ENCODE data around the gene SUB1. TPM values are rescaled to one million over a fixed set of nuclear protein-coding genes. Genes with fewer than 3 reads are reported as not detected.
"Not testable (repeated sequence)": the region's sequence is repeated elsewhere in the genome, so short reads cannot be mapped to it uniquely, and the experiment has no call there.

The SUB1 gene
- 100 to 1,000 TPM; 263 to 326 (median 289) TPM for polyA plus RNA-seq (ENCODE audit: insufficient read length in 10 of 10)
- long read RNA-seq, donor 1, full-length matches to known transcripts, result 116 of 146 reads
- long read RNA-seq, donor 1, partial matches to known transcripts, result 21 of 146 reads
- long read RNA-seq, donor 1, other reads (novel, unspliced or antisense), result 9 of 146 reads
- long read RNA-seq, donor 2, full-length matches to known transcripts, result 99 of 114 reads
- long read RNA-seq, donor 2, partial matches to known transcripts, result 15 of 114 reads
- long read RNA-seq, donor 2, other reads (novel, unspliced or antisense), result 0 of 114 reads
- long read RNA-seq, donor 3, partial matches to known transcripts, result 0 of 1 reads
- long read RNA-seq, donor 3, other reads (novel, unspliced or antisense), result 0 of 1 reads
- long read RNA-seq, donor 4, full-length matches to known transcripts, result 89 of 94 reads
- long read RNA-seq, donor 4, partial matches to known transcripts, result 5 of 94 reads
- long read RNA-seq, donor 4, other reads (novel, unspliced or antisense), result 0 of 94 reads
- long read RNA-seq, donor 5, full-length matches to known transcripts, result 174 of 189 reads
- long read RNA-seq, donor 5, partial matches to known transcripts, result 15 of 189 reads
- long read RNA-seq, donor 5, other reads (novel, unspliced or antisense), result 0 of 189 reads
- long read RNA-seq, donor 6, full-length matches to known transcripts, result 127 of 148 reads
- long read RNA-seq, donor 6, partial matches to known transcripts, result 16 of 148 reads
- long read RNA-seq, donor 6, other reads (novel, unspliced or antisense), result 5 of 148 reads
- long read RNA-seq, donor 7, full-length matches to known transcripts, result 61 of 67 reads
- long read RNA-seq, donor 7, partial matches to known transcripts, result 6 of 67 reads
- long read RNA-seq, donor 7, other reads (novel, unspliced or antisense), result 0 of 67 reads
- long read RNA-seq, donor 8, full-length matches to known transcripts, result 120 of 142 reads
- long read RNA-seq, donor 8, partial matches to known transcripts, result 22 of 142 reads
- long read RNA-seq, donor 8, other reads (novel, unspliced or antisense), result 0 of 142 reads
- long read RNA-seq, donor 9, transcript SUB1-201 (5 exons, 3,507 nt), result major isoform, 19 of 21 reads
- long read RNA-seq, donor 9, partial matches to known transcripts, result 0 of 21 reads
- long read RNA-seq, donor 9, other reads (novel, unspliced or antisense), result 0 of 21 reads

- DNase-seq, result peak; percentile 92 to 98 (median 95)
Measured at GRCh38 chr5:32585446-32586275, at the start of gene SUB1. Gene SUB1 (plus strand): TSS chr5:32585557. CDS start chr5:32588513, 2,956 bp downstream.

DNA sequence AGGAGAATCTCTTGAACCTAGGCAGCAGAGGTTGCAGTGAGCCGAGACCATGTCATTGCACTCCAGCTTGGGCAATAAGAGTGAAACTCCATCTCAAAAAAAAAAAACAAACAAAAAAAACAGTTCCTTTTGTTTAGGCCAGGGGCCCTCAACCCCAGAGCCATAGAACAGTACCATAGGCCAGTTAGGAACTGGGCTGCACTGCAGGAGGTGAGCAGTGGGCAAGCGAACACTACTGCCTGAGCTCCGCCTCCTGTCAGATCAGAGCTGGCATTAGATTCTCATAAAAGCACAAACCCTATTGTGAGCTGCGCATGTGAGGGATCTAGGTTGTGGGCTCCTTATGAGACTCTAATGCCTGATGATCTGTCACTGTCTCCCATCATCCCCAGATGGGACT lies 49.1 kb upstream of the SUB1 start:
- DNase-seq, result no peak

DNA sequence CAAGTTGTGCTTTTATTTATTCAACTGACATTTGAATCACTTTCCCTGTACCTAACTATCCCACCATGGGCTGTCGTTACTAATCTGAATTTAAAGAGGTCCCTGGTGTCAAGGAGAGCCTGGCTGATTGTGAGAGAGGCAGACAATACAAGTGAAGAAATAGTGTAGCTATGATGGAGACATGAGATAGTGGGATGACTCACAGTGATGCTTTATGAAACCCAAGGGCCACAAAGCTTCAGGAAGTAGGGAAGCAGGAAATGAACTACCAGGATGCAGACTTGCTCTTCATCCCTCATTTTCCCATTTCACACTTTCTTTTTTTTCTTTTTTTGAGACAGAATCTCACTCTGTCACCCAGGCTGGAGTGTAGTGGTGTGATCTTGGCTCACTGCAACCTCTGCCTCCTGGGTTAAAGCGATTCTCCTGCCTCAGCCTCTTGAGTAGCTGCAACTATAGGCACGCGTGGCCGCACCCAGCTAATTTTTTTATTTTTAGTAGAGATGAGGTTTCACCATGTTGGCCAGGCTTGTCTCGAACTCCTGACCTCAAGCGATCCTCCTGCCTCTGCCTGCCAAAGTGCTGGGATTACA lies 47.8 kb upstream of the SUB1 start:
- peak in 1 of 3 donors; percentile 56 for DNase-seq

DNA sequence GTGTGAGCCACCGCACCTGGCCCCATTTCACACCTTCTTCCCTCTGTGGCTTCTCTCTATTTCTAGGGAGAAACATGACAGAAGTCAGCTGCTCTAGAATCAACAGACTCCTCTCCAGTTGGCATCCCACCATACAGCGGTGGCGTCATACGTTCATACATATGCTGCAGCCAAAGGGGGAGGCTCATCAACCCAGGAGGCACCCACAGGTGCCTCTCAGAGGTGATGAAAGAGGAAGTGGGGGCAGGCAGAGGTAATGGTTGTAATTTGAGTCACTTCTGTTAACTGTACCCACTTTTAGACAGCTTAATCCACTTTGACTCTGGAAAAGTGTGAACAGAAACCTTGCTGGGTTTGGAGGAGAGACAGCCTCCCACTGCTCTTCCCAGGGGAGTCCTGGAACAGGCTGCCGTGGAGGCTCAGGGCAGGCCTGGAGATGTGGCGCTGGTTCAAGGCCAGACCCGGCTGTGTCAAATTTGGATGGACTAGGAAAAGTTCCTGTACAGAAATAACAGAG lies 47.3 kb upstream of the SUB1 start:
- DNase-seq, result no peak

DNA sequence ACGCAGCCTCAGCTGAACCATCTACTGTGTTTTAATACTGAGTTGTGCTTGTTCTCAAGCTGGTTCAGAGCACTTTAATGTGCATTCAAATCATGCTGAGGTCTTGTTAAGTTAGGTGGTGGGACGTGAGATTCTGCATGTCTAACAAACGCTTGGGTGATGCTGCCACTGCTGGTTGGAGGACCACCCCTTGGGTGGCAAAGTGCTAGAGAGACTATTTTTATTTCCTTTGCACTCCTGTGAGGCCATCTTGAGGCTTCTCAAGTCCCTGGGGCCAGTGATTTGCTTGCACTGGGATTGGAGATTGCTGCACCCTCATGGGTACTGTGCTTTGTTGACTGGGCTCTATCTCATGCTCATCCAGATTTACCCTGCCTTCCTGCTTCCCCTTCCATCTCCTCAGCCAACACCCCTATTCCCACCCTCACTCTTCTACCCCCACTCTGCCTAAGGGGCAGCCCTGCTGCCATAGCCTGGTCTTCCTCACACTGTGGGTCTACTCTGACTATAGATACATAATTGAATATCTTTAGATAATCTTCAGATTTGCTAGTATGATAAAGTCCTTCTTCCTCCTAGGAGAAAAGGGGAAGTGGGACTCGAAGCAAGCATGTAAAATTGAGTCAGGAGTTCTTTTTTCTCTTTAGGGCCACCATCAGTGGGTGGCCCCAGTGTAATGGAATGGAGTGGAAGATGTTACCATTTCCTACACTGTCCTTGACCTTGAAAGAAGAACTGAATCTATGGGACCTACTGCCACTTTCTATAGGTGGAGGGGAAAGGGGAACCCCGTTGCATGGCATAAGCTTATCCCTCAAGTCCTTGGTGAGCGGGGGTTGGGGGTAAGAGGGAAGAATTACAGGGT lies 45.1 kb upstream of the SUB1 start:
- no peak for DNase-seq

DNA sequence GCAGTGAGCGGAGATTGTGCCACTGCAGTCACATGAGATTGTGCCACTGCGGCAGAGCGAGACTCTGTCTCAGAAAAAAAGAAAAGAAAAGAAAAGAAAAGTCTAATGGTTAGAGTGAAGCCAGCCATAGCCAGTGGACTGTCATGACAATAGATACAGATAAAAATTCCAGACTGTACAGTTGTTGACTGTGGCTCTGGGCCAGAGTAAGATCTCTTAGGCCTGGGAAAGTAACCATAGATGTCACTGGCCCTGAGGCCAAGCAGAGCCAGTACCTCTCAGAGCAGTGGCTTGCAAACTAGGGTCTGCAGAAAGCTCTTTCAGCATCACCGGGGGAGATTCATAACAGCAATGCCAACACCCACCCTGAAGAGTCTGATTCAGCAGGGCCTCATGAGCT lies 44.1 kb upstream of the SUB1 start:
- DNase-seq, result no peak

GRCh38 chr5:32542216-32543059 lies 42.9 kb upstream of the SUB1 start:
- peak in 1 of 3 donors; percentile 23 for DNase-seq

DNA sequence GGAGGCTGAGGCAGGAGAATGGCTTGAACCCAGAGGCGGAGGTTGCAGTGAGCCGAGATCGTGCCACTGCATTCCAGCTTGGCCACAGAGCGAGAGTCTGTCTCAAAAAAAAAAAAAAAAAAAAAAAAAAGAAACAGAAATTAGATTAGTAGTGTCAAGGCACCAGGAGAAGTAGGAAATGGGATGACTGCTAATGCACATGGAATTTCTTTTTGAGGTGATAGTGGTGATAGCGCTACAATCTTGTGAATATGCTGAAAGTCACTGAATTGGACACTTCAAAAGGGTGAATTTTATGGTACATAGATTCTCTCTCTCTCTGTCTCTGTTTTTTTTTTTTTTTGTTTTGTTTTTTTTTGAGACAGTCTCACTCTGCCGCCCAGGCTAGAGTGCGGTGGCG lies 42.1 kb upstream of the SUB1 start:
- peak in 1 of 3 donors; percentile 12 for DNase-seq

GRCh38 chr5:32545102-32545800 lies 40.1 kb upstream of the SUB1 start:
- DNase-seq, result no peak

GRCh38 chr5:32551194-32551593 lies 34.2 kb upstream of the SUB1 start:
- no peak for DNase-seq

GRCh38 chr5:32551865-32552264 lies 33.5 kb upstream of the SUB1 start:
- DNase-seq, result no peak

DNA sequence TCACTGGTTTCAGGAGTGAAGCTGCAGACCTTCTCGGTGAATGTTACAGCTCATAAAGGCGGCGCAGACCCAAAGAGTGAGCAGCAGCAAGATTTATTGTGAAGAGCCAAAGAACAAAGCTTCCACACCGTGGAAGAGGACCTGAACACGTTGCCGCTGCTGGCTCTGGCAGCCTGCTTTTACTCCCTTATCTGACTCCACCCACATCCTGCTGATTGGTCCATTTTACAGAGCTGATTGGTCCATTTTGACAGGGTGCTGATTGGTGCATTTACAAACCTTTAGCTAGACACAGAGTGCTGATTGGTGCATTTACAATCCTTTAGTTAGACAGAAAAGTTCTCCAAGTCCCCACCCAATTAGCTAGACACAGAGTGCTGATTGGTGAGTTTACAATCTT lies 32.9 kb upstream of the SUB1 start:
- not testable (repeated sequence) for DNase-seq

DNA sequence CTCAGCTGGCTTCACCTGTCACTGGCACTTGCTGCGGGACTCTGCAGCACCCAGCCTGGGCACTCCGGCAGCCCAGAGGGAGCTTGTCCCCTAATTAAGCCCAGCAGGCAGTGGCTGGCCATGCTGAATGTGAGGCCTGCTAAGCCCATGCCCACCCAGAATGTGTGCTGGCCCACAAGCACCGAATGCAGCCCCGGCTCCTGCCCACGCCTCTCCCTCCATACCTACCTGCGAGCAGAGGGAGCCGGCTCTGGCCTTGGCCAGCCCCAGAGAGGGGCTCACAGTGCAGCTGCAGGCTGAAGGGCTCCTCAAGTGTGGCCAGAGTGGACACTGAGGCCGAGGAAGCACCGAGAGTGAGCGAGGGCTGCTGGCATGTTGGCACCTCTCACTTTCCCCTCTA lies 32.4 kb upstream of the SUB1 start:
- DNase-seq, result no peak

- not testable (repeated sequence) for DNase-seq
Measured at GRCh38 chr5:32554181-32554780, 31.1 kb upstream of the SUB1 start.

GRCh38 chr5:32556543-32556942 lies 28.8 kb upstream of the SUB1 start:
- not testable (repeated sequence) for DNase-seq

- no peak for DNase-seq
Measured at GRCh38 chr5:32559411-32559810, 25.9 kb upstream of the SUB1 start.

DNA sequence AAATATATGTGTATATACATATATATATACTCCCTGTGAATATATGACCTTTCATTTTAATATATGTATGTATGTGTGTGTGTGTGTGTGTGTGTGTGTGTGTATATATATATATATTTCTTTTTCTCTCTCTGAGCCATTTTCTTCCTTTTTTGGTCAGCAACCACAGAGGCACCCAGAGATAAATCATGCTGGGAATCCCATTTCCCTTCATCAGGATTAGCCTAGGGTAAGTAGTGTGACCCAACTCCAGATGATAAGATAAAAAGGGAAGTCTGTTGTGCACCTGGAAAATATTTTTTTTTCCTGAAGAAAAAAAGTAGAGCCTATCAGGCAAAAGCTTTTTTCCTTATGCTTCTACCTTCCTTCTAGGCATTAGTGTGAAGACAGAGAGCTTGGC lies 25.4 kb upstream of the SUB1 start:
- DNase-seq, result no peak

All from muscle of back (tissue), 13 donors.